WTC11 (cell line): ENCODE measurements around the gene CHAT.

Experiments used
- CTCF ChIP-seq: fragments of 200-600 bp; IDR thresholded peaks from 2 replicates; pipeline ENCODE4 v1.8.0; 2022; ENCODE audit warnings: antibody characterized with exemption
- E2F1 ChIP-seq: sonication (generic); formaldehyde crosslinking; IDR thresholded peaks from 2 replicates; pipeline ENCODE4 v1.8.0; 2022; ENCODE audit warnings: mild to moderate bottlenecking, missing genetic modification reagents
- E2F5 ChIP-seq: sonication (generic); formaldehyde crosslinking; IDR thresholded peaks from 2 replicates; pipeline ENCODE4 v1.8.1; 2022; ENCODE audit warnings: mild to moderate bottlenecking, moderate library complexity, missing genetic modification reagents
- FOXP1 ChIP-seq: sonication (generic); formaldehyde crosslinking; IDR thresholded peaks from 2 replicates; pipeline ENCODE4 v1.8.0; 2022; ENCODE audit warnings: missing genetic modification reagents, mild to moderate bottlenecking, moderate library complexity, borderline replicate concordance
- FOXP4 ChIP-seq: sonication (generic); formaldehyde crosslinking; IDR thresholded peaks from 2 replicates; pipeline ENCODE4 v1.8.0; 2022; ENCODE audit warnings: mild to moderate bottlenecking, missing genetic modification reagents
- HMGXB4 ChIP-seq: sonication (generic); formaldehyde crosslinking; IDR thresholded peaks from 2 replicates; pipeline ENCODE4 v1.8.1; 2023; ENCODE audit warnings: mild to moderate bottlenecking, moderate library complexity, missing genetic modification reagents
- JUN ChIP-seq: sonication (generic); formaldehyde crosslinking; IDR thresholded peaks from 2 replicates; pipeline ENCODE4 v1.8.0; 2023; ENCODE audit warnings: mild to moderate bottlenecking, missing genetic modification reagents
- MAX ChIP-seq: sonication (generic); formaldehyde crosslinking; IDR thresholded peaks from 2 replicates; pipeline ENCODE4 v1.8.0; 2022; ENCODE audit warnings: mild to moderate bottlenecking, missing genetic modification reagents
- NFYB ChIP-seq: sonication (generic); formaldehyde crosslinking; conservative IDR thresholded peaks from 2 replicates; pipeline ENCODE4 v1.8.0; 2022; ENCODE audit warnings: low read depth, missing genetic modification reagents
- NR2C2 ChIP-seq: sonication (generic); formaldehyde crosslinking; IDR thresholded peaks from 2 replicates; pipeline ENCODE4 v1.8.0; 2022; ENCODE audit warnings: mild to moderate bottlenecking, missing genetic modification reagents
- TCF7 ChIP-seq: sonication (generic); formaldehyde crosslinking; IDR thresholded peaks from 2 replicates; pipeline ENCODE4 v1.8.0; 2022; ENCODE audit warnings: mild to moderate bottlenecking, low read depth, missing genetic modification reagents, moderate library complexity
- USF1 ChIP-seq: sonication (generic); formaldehyde crosslinking; IDR thresholded peaks from 2 replicates; pipeline ENCODE4 v1.8.0; 2022; ENCODE audit warnings: mild to moderate bottlenecking, missing genetic modification reagents
- USF2 ChIP-seq: sonication (generic); formaldehyde crosslinking; IDR thresholded peaks from 2 replicates; pipeline ENCODE4 v1.8.1; 2023; ENCODE audit warnings: mild to moderate bottlenecking, missing genetic modification reagents, moderate library complexity

GRCh38 chr10:49653273-49653929 lies 39.6 kb downstream of the CHAT start:
- TF ChIP-seq E2F5, result no peak
- TF ChIP-seq E2F1 (CRISPR knock-in tag), result no peak
- no peak for TF ChIP-seq CTCF
- TF ChIP-seq JUN (CRISPR knock-in tag), result no peak
- no peak for TF ChIP-seq FOXP1 (CRISPR knock-in tag)
- TF ChIP-seq HMGXB4 (CRISPR knock-in tag), result no peak
- no peak for TF ChIP-seq TCF7 (CRISPR knock-in tag)
- no peak for TF ChIP-seq NR2C2 (CRISPR knock-in tag)
- no peak for TF ChIP-seq MAX (CRISPR knock-in tag)
- TF ChIP-seq NFYB (CRISPR knock-in tag), result no peak
- TF ChIP-seq FOXP4 (CRISPR knock-in tag), result no peak
- no peak for TF ChIP-seq USF1 (CRISPR knock-in tag)
- no peak for TF ChIP-seq USF2 (CRISPR knock-in tag)
